ENCODE measurements around the gene SOBP. TPM values are rescaled to one million over a fixed set of nuclear protein-coding genes. Genes with fewer than 3 reads are reported as not detected.

Gene SOBP
- total RNA-seq, 3 donors from 2014 or later = 5.6 to 8.2 (median 7.0) TPM

GRCh38 chr6:107495971-107496370 is 6.1 kb downstream of the SOBP start:
- Histone ChIP-seq H3K4me1 (no peaks in the 10 kb centered on the region), H3K27me3 (peaks cover 0 to 25% of the 10 kb centered on the region in 2 donors), H3K9me3 (no peaks in the 10 kb centered on the region), H3K36me3 (no peaks in the 10 kb centered on the region), H3K27ac (peak overlapping the region; percentile 15 to 43), H3K4me3 (no peak overlapping the region)
- no peak for TF ChIP-seq POLR2AphosphoS5 (IDR thresholded peaks at IDR 0.05)
- TF ChIP-seq, protein P1, sequence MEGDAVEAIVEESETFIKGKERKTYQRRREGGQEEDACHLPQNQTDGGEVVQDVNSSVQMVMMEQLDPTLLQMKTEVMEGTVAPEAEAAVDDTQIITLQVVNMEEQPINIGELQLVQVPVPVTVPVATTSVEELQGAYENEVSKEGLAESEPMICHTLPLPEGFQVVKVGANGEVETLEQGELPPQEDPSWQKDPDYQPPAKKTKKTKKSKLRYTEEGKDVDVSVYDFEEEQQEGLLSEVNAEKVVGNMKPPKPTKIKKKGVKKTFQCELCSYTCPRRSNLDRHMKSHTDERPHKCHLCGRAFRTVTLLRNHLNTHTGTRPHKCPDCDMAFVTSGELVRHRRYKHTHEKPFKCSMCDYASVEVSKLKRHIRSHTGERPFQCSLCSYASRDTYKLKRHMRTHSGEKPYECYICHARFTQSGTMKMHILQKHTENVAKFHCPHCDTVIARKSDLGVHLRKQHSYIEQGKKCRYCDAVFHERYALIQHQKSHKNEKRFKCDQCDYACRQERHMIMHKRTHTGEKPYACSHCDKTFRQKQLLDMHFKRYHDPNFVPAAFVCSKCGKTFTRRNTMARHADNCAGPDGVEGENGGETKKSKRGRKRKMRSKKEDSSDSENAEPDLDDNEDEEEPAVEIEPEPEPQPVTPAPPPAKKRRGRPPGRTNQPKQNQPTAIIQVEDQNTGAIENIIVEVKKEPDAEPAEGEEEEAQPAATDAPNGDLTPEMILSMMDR (IDR thresholded peaks at IDR 0.05) = no peak
- no peak for TF ChIP-seq POLR2A (IDR thresholded peaks at IDR 0.05)
- intact Hi-C loops (cut with DNase I; ENCODE audit: low total_unique reads) = no loop called here
- DNase-seq (ENCODE audit: low spot score in 2 of 2) = no peak

- Histone ChIP-seq H3K27me3 (peaks cover 0 to 15% of the 10 kb centered on the region in 2 donors), H3K36me3 (no peaks in the 10 kb centered on the region), H3K9me3 (no peaks in the 10 kb centered on the region), H3K4me3 (no peak overlapping the region), H3K27ac (no peak overlapping the region), H3K4me1 (no peaks in the 10 kb centered on the region)
- TF ChIP-seq, protein P1 (IDR thresholded peaks at IDR 0.05) = no peak
- no peak for TF ChIP-seq POLR2AphosphoS5 (IDR thresholded peaks at IDR 0.05)
- TF ChIP-seq POLR2A (IDR thresholded peaks at IDR 0.05) = no peak
- intact Hi-C loops (cut with DNase I; ENCODE audit: low total_unique reads) = no loop called here
- DNase-seq (ENCODE audit: low spot score in 2 of 2) = no peak
Observed at GRCh38 chr6:107496892-107497684, 7.2 kb downstream of the SOBP start.

GRCh38 chr6:107504270-107505026 is 14.5 kb downstream of the SOBP start:
- intact Hi-C loops (cut with DNase I; ENCODE audit: low total_unique reads) = no loop called here
- no peaks in the 10 kb centered on the region for H3K9me3 ChIP-seq
- no peaks in the 10 kb centered on the region for H3K36me3 ChIP-seq
- no peaks in the 10 kb centered on the region for H3K27me3 ChIP-seq
- TF ChIP-seq, protein P1 (IDR thresholded peaks at IDR 0.05) = no peak
- TF ChIP-seq POLR2A (IDR thresholded peaks at IDR 0.05) (no peak), POLR2AphosphoS5 (IDR thresholded peaks at IDR 0.05) (no peak)
- DNase-seq (ENCODE audit: low spot score in 2 of 2) = no peak
- no peak overlapping the region for H3K4me3 ChIP-seq
- H3K4me1 ChIP-seq = no peaks in the 10 kb centered on the region
- no peak overlapping the region for H3K27ac ChIP-seq

GRCh38 chr6:107506145-107506544 is 16.2 kb downstream of the SOBP start:
- intact Hi-C loops (cut with DNase I; ENCODE audit: low total_unique reads) = no loop called here

More at GRCh38 chr6:107506145-107506544, 16.2 kb downstream of the SOBP start:
- Histone ChIP-seq H3K36me3 (no peaks in the 10 kb centered on the region), H3K27ac (no peak overlapping the region), H3K4me3 (no peak overlapping the region), H3K27me3 (no peaks in the 10 kb centered on the region), H3K9me3 (no peaks in the 10 kb centered on the region), H3K4me1 (no peaks in the 10 kb centered on the region)
- DNase-seq (ENCODE audit: low spot score in 2 of 2) = no peak
- no peak for TF ChIP-seq POLR2A (IDR thresholded peaks at IDR 0.05)
- TF ChIP-seq POLR2AphosphoS5 (IDR thresholded peaks at IDR 0.05) = no peak
- TF ChIP-seq, protein P1 (IDR thresholded peaks at IDR 0.05) = no peak

Data from breast epithelium (tissue), 4 donors.